ENCODE measurements around the gene MED12L.

- TF ChIP-seq POLR2A (IDR thresholded peaks at IDR 0.05) (no peak), CTCF (IDR thresholded peaks at IDR 0.05) (no peak)
Observed at GRCh38 chr3:151209654-151210053, 124.2 kb downstream of the MED12L start.

Data from Peyer's patch (tissue), 4 donors.